Measurements from ENCODE around the gene RNF214. TPM values are rescaled to one million over a fixed set of nuclear protein-coding genes. Genes with fewer than 3 reads are reported as not detected.

RNF214 gene
- total and polyA plus RNA-seq, 2 of the 4 experiments (the other 2 are of a cell fraction), result 7.9 to 14.8 TPM

DNA sequence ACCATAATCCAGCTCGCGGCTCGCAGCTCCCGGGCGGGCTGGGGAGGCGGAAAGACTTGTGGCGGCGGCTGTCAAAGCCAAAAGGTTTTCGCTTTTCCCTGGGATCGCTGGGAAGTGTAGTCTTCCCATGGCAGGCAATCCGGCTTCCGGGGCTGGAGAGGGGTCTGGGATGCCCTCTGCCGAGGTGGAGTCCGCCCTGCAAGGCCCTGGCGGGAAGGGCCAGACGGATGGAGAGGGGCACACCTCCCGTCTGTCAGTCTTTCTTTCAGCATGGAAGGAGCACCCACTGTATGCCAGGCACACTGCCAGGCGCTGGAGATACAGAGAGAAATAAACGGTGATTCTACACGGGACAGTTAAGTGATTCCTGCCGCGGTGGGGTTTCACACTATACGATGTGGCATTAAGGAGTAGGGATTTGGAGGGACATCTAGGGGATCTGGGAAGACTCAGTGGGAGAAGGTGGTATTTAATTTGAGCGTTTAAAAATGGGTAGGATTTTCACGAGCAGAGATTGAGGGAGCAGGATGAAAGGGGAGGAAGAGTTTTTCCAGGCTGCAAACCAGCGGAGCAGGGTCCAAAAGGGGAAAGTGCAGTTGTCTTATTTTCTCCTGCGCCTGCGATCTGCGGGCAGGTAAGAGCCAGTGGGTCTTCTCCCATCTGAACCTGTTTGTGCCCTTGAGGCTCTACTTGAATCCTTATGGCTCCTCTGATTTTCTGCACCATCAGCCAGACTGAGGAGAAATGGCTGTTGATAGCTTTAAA is 83.9 kb downstream of the RNF214 start, which contains the start of gene BACE1:
Gene BACE1 (minus strand): TSS at position 60 of the 765 bp plus-strand sequence. CDS start 461 bp downstream, outside the sequence.
- Histone ChIP-seq H4K8ac (ENCODE audit: low read depth in 2 of 2, low read length in 2 of 2) (peak within 1 kb of the TSS; percentile 81 to 88), H3K4ac (ENCODE audit: low read depth, low read length) (peak within 1 kb of the TSS; percentile 81), H2BK20ac (ENCODE audit: low read depth, low read length) (0 out of 2 replicates have a peak within 1 kb of the TSS, but pooled peaks have one; percentile 31), H3K27ac (ENCODE audit: insufficient read depth, low read length) (peak within 1 kb of the TSS; percentile 73), H3K56ac (ENCODE audit: extremely low read depth, insufficient read depth, low read length) (peak within 1 kb of the TSS; percentile 60), H2AFZ (replicated peaks; ENCODE audit: low read length, poor library complexity) (peak within 1 kb of the TSS; percentile 91), H3K4me1 (ENCODE audit: control insufficient read depth, insufficient read depth, low read length) (peaks cover 11% of the 10 kb centered on the region), H3K18ac (ENCODE audit: low read depth, low read length) (no peak within 1 kb of the TSS), H2AK5ac (ENCODE audit: low read depth, low read length) (peak within 1 kb of the TSS; percentile 87), H4K20me1 (ENCODE audit: insufficient read depth, low read length) (peaks cover 12% of the 10 kb centered on the region), H2BK15ac (ENCODE audit: low read depth, low read length) (0 out of 3 replicates have a peak within 1 kb of the TSS, but pooled peaks have one; percentile 49), H3K9me1 (ENCODE audit: insufficient read depth, low read length) (peaks cover 9% of the 10 kb centered on the region; the same call in 1 of the 2 replicates), H4K91ac (ENCODE audit: insufficient read depth, low read depth, low read length) (peak within 1 kb of the TSS; percentile 24), H3K9ac (ENCODE audit: low read depth, low read length) (peak within 1 kb of the TSS; percentile 91), H3K4me2 (ENCODE audit: low read depth, low read length) (peak within 1 kb of the TSS; percentile 99), H2AK9ac (replicated peaks; ENCODE audit: low read depth, low read length, poor library complexity) (peak within 1 kb of the TSS; percentile 98), H3K23ac (ENCODE audit: low read depth, low read length) (peak within 1 kb of the TSS; percentile 55), H2BK120ac (ENCODE audit: low read depth, low read length) (peak within 1 kb of the TSS; percentile 48), H4K5ac (ENCODE audit: low read depth, low read length) (peak within 1 kb of the TSS; percentile 62), H3K9me3 (ENCODE audit: control insufficient read depth, insufficient read depth, low read length) (no peaks in the 10 kb centered on the region), H3K79me1 (ENCODE audit: low read depth in 1 of 2, low read length in 2 of 2) (peaks cover 22 to 40% of the 10 kb centered on the region in 2 experiments), H3K27me3 (ENCODE audit: control insufficient read depth, insufficient read depth, low read length) (no peaks in the 10 kb centered on the region), H3K14ac (replicated peaks; ENCODE audit: low read depth, low read length) (peak within 1 kb of the TSS; percentile 64), H2BK5ac (ENCODE audit: low read depth, low read length, poor library complexity, severe bottlenecking) (peak within 1 kb of the TSS; percentile 21), H3K36me3 (ENCODE audit: control insufficient read depth, insufficient read depth, low read length) (no peaks in the 10 kb centered on the region), H3K4me3 (ENCODE audit: insufficient read depth, low read depth, low read length) (peak within 1 kb of the TSS; percentile 56)
- dilution Hi-C loops (cut with HindIII; ENCODE audit: low sequenced_read_pairs, unreplicated experiment), result no loop called here
- in situ Hi-C loops (cut with MboI; ENCODE audit: low sequenced_read_pairs), result loop anchor here (5.0 kb wide), 1 partner anchor 79 kb away; no protein-coding TSS in a partner anchor
- ATAC-seq (ENCODE audit: low read depth), result peak; percentile 94
- peak; percentile 80 for DNase-seq
- POLR2A ChIA-PET (ENCODE audit: unreplicated experiment), result no interaction called here
- CTCF ChIA-PET, result interaction anchor here (0.6 to 1.0 kb wide), 4 partner anchors 10 to 43 kb away, joined by 3 read pairs; partner anchors contain the start of gene CEP164
- WGBS, 2 experiments (ENCODE audit: extremely low coverage in 2 of 2, insufficient read length in 1 of 2), result 0% methylated on average over 11 of the region's 29 CpGs; no CpG with 5 or more reads in 1 of the 2 experiments
- TF ChIP-seq SMC3 (IDR thresholded peaks at IDR 0.05; ENCODE audit: low read depth, low read length) (peak; percentile 44), RAD21 (IDR thresholded peaks at IDR 0.05; ENCODE audit: low read length) (peak; percentile 61), MXI1 (IDR thresholded peaks at IDR 0.05; ENCODE audit: borderline replicate concordance, low read depth, low read length) (peak; percentile 59; the same call in 1 of the 2 replicates), MAZ (IDR thresholded peaks at IDR 0.05; ENCODE audit: borderline replicate concordance, low read depth, low read length) (peak; percentile 18; the same call in 1 of the 2 replicates), RFX5 (IDR thresholded peaks at IDR 0.05; ENCODE audit: low read depth, low read length) (no peak), FOS (IDR thresholded peaks at IDR 0.05; ENCODE audit: low read depth, low read length) (no peak), CEBPB (IDR thresholded peaks at IDR 0.05; ENCODE audit: low read depth, low read length) (no peak)
- TF ChIP-seq, protein P1, sequence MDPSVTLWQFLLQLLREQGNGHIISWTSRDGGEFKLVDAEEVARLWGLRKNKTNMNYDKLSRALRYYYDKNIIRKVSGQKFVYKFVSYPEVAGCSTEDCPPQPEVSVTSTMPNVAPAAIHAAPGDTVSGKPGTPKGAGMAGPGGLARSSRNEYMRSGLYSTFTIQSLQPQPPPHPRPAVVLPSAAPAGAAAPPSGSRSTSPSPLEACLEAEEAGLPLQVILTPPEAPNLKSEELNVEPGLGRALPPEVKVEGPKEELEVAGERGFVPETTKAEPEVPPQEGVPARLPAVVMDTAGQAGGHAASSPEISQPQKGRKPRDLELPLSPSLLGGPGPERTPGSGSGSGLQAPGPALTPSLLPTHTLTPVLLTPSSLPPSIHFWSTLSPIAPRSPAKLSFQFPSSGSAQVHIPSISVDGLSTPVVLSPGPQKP (IDR thresholded peaks at IDR 0.05; ENCODE audit: borderline replicate concordance, low read depth, low read length), result no peak
- TF ChIP-seq, protein P2, sequence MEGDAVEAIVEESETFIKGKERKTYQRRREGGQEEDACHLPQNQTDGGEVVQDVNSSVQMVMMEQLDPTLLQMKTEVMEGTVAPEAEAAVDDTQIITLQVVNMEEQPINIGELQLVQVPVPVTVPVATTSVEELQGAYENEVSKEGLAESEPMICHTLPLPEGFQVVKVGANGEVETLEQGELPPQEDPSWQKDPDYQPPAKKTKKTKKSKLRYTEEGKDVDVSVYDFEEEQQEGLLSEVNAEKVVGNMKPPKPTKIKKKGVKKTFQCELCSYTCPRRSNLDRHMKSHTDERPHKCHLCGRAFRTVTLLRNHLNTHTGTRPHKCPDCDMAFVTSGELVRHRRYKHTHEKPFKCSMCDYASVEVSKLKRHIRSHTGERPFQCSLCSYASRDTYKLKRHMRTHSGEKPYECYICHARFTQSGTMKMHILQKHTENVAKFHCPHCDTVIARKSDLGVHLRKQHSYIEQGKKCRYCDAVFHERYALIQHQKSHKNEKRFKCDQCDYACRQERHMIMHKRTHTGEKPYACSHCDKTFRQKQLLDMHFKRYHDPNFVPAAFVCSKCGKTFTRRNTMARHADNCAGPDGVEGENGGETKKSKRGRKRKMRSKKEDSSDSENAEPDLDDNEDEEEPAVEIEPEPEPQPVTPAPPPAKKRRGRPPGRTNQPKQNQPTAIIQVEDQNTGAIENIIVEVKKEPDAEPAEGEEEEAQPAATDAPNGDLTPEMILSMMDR (conservative IDR thresholded peaks at IDR 0.05; ENCODE audit: low read depth, low read length), result peak; percentile 58
- intact Hi-C loops (cut with micrococcal nuclease), result loop anchor here (1.0 kb wide), 2 partner anchors 77 to 84 kb away; partner anchors contain the start of genes PCSK7 and RNF214
- no TSS peak for BruUV-seq (replicated peaks)
